Measurements from ENCODE around the gene ADAT2.

The ADAT2 gene

GRCh38 chr6:143396497-143397226 is 53.8 kb downstream of the ADAT2 start:
- DNase-seq: no peak

- no peak for DNase-seq
Measured at GRCh38 chr6:143395699-143396098, 54.8 kb downstream of the ADAT2 start.

GRCh38 chr6:143394389-143394788 is 56.1 kb downstream of the ADAT2 start:
- no peak for DNase-seq

GRCh38 chr6:143390278-143390677 is 60.2 kb downstream of the ADAT2 start:
- DNase-seq: no peak

GRCh38 chr6:143385636-143386035 is 64.9 kb downstream of the ADAT2 start:
- no peak for DNase-seq

- DNase-seq: no peak
Measured at GRCh38 chr6:143376861-143377260, 73.6 kb downstream of the ADAT2 start.

GRCh38 chr6:143376375-143376774 is 74.1 kb downstream of the ADAT2 start:
- no peak for DNase-seq

GRCh38 chr6:143375022-143375585 is 75.4 kb downstream of the ADAT2 start:
- no peak for DNase-seq

- DNase-seq: no peak
Measured at GRCh38 chr6:143374014-143374413, 76.5 kb downstream of the ADAT2 start.

Data from CD4-positive, alpha-beta T cell treated with Interleukin-6 for 4 hours (primary cell).